H1 (cell line): ENCODE data around the gene DIAPH2. TPM values are rescaled to one million over a fixed set of nuclear protein-coding genes. Genes with fewer than 3 reads are reported as not detected.

Experiments
- MAFK ChIP-seq: IDR thresholded peaks from 2 replicates; pipeline ENCODE4 v1.6.1; 2012; ENCODE audit warnings: low read depth, mild to moderate bottlenecking, improper control_type of control experiment, low read length
- SIRT6 ChIP-seq: IDR thresholded peaks from one replicate; pipeline ENCODE4 v1.7.1; 2012; ENCODE audit warnings: low read length, inconsistent platforms
- TCF12 ChIP-seq: IDR thresholded peaks from 2 replicates; pipeline ENCODE4 v1.6.1; 2011; ENCODE audit warnings: low read depth, mild to moderate bottlenecking, low read length
- polyA plus RNA-seq, 7 experiments: library from polyadenylated mRNA; depleted of rRNA in 3 of 7; stranded (reverse) in 5 of 7; unstranded in 2 of 7; fragments of >200 nt in 5 of 7; fragments of 200-250 nt in 2 of 7; gene quantifications; 1 replicate in 5 of 7; 2 replicates in 1 of 7; 4 replicates in 1 of 7; pipeline versions ENCODE4 v1.2.1 to v1.2.3, GENCODE V29; 2011 to 2013; ENCODE audit warnings: missing spikeins in 2 of 7, mixed read lengths in 2 of 7
- total RNA-seq: library from RNA; stranded (reverse); fragmentation: NEBNext Ultra II Directional; extraction: Animal tissue kit (Norgen Biotek cat#: 25700); gene quantifications from 2 replicates; pipeline ENCODE4 v1.2.1, GENCODE V29; 2021
- TF ChIP-seq, protein P1 (sequence below): IDR thresholded peaks from 2 replicates; pipeline ENCODE4 v1.6.1; 2011; ENCODE audit warnings: low read length, improper control_type of control experiment

Gene DIAPH2
- total and polyA plus RNA-seq, 2 of the 8 experiments (the other 6 are each of a cell fraction or from before 2014, with no cell fraction given), result 4.4 to 24.3 TPM

- TF ChIP-seq, protein P1, sequence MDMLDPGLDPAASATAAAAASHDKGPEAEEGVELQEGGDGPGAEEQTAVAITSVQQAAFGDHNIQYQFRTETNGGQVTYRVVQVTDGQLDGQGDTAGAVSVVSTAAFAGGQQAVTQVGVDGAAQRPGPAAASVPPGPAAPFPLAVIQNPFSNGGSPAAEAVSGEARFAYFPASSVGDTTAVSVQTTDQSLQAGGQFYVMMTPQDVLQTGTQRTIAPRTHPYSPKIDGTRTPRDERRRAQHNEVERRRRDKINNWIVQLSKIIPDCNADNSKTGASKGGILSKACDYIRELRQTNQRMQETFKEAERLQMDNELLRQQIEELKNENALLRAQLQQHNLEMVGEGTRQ, result no peak
- TF ChIP-seq SIRT6 (no peak), MAFK (no peak), TCF12 (no peak)
These were observed 345.8 kb downstream of the DIAPH2 start (continued) for GRCh38 chrX:97030463-97030862.
